DLD1 (cell line): Measurements from ENCODE around the gene ASTN2.

ENCODE experiments used
- in situ Hi-C: cut with HindIII; loops from 2 replicates; pipeline ENCODE4 v1.10.0; 2017; ENCODE audit warnings: low sequenced_read_pairs

Gene ASTN2

DNA sequence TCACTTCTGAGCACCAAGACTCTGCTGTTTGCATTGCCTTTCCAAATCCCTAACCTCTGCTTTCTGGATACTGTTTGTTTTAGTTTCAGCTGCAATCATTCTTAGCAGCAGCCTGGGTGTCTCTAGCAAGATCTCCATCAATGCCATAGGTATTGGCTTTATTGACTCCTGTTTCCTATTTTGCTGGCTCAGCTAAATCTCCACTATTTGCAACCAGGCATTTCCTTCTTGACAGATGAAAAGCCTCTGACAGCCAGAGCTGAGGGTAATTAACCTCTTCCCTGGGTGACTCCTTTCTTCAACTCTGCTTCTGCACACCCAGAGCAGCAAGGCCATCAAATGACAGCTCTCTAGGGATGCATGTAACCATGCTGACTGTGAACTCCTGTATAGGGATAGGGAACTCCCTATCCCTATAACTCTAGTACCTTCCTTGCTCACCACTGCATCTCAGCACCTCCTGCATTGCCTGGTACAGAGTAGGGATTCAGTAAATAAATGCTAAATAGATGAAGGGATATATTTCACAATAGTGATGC lies 434.2 kb downstream of the ASTN2 start:
- in situ Hi-C loops = no loop called here

DNA sequence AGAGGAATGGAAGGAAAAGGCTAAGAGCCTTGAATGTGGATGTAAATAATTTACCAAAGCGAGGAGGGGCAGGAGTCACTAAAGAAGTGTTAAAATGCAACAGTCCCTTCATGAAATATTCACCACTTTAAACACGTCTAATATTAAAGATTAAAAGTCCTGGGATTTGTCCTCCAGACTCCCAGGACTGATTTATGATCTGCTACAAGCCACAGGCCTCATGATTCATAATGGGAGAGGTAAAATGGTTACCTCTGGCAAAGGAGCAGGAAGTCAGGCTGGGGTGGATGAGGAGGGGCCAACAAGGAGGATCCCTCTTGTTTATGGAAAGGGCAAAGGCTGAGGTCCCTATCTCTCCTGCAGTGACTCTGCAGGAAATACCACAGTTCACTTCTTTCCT lies 435.4 kb downstream of the ASTN2 start:
- in situ Hi-C loops = no loop called here

DNA sequence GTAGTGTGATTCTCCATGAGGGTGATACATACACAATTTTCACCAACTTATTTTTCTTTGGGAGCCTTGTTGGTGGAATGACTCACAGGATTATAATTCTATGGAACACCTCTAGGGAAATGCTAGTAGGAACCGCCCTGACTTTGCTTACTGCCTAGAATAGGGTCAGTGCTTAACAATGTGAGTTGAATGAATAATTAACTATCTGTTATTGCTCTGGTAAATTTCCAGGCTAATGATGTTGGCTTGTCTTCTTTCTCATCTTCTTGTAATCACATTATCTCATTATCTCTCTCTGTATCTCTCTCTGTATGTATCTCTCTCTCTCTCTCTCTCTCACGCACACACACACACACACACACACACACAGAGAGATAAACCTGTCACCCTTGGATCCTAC lies 436.7 kb downstream of the ASTN2 start:
- in situ Hi-C loops = no loop called here

DNA sequence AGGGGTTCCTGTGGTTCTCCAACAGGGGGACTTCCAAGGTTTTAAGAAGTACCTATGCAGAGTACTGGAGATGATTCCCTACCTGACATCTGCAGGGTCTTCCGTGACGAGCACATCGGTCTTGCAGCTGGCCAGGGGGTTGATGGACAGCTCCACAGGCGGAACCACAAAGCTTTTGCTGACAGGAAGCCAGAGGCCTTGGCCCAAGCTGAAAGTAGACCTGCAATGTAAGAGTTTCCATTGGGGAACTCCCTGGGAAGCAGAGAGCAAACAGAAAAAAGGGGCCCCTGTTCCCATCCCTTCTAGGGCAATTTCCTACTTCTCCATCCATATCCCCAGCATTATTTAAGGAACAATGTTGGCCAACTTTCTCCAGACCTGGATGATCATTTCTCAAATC lies 439.7 kb downstream of the ASTN2 start:
- in situ Hi-C loops = no loop called here

DNA sequence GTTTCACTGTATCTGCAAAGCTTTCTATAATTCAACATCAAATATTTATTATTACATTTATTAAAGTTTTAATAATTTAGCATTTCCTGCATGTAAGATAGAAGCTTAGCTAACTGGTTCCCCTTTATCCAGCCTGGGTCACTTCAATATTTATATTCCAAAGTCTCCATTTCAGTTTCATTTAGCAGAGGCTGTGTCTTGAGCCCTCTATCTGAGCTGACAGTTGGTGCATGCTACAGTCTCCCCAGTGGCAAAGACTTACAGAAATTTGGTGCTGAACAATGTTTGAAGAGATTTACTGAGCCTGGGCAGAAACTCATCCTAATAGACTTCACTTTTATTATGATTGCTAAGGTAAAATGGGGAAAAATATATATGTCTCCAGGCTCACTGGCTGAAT lies 448.7 kb downstream of the ASTN2 start:
- in situ Hi-C loops = no loop called here

DNA sequence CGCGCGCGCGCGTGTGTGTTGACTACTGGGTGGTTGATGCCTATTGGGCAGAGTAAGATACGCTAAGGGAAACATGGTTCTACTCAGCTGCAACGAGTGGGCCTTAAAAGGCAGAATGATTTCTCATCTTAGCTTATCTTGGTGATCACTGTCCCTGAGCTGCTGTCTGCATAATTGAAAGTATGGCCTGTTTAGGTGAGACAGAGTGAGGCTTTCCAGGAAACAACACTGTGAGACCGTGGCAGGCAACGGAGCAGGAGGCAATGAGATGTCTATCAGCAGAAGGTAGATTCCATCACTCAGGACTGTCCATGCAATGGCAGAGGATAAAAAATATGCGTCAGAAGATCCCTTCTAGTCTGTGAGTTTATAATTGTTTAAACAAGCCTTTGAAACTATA lies 450.6 kb downstream of the ASTN2 start:
- in situ Hi-C loops = no loop called here

DNA sequence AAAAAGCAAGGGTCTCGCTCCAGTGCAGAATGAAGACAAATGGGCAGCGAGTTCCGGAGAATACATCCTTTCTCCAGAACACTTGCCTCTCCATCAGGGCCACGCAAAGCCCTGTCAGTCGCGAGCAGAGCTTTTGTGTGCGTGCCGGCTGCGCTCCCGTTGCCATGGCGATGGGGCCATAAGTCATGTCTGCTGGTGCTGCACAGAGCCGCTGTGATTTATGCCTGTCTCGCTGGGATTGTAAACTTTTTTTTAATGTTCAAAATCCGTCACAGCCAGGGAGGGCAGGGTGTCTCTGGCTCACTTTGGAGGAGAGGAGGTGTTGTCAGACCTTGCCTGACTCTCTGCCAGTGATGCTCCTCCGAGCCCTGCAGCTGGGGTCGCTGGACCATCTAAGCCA lies 455.0 kb downstream of the ASTN2 start:
- in situ Hi-C loops = no loop called here

DNA sequence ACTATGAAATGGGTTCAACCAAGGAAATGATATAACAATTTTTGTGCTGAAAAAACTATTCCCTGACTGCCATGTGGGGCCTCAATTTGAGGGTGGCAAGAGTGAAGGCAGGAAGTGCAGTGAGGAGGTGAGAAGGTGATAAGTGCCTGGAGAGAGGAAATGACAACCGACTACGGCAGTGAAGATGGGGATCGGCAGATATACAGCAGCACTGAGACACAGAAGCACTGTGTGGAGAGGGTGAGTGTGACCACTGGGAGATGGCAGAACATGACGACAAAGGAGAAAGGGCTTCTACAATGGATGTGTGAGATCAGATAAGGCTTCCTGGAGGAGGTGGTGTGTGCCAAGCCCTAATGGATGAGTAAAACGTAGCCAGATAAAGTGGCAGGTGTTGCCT lies 456.0 kb downstream of the ASTN2 start:
- in situ Hi-C loops = no loop called here

DNA sequence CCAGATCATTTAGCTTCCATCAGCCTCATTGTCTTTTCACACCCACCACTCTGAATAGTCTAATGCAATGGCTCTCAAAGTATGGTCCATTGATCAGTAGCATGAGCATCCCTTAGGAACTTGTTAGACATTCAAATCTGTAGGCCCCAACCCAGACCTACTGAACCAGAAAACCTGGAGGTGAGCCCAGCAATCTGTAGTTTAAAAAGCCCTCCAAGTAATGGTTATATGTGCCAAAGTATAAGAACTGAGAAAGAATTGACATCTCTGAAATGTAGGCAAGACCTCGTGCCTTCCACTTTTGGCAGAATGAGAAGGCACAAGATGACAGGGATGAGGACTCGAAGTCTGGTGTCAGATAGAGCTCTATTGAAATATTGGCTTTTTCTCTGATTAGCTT lies 460.1 kb downstream of the ASTN2 start:
- in situ Hi-C loops = no loop called here

DNA sequence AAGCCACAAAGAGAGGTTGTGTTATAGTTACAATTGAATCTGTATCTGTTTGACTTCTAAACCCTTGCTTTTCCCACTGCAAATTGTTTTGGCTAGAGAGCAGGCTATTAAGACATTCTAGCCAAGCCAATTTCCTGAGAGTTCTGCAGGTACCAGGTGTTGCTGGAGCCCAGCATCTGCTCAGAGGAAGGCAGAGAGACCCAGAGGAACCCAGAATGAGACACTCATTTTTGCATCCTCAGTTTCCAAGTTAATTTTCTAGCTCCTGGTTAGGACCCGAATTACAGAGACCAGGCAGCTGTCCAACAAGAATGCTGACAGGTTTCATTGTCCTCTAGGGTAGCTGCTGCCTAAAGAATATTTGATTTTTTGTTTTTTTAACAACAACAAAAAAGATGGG lies 461.6 kb downstream of the ASTN2 start:
- in situ Hi-C loops = no loop called here

DNA sequence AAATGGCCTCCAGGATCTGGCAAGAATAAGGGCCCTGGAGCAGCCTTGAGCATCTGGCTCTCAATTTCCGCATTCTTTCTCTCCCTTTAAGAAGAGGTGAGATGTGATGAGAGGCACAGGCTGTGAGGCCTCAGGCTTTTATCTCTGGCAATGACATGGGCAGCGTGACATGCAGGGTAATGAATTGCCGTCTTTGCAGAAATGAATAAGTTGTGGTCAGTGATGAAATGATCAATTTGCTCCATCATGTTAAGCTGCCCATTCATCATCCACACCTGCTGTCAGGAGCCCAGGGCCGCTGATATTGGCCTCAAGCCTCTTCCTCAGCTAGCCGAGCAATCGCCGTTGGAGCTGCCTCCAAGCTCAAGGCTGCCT lies 462.4 kb downstream of the ASTN2 start:
- in situ Hi-C loops = no loop called here

DNA sequence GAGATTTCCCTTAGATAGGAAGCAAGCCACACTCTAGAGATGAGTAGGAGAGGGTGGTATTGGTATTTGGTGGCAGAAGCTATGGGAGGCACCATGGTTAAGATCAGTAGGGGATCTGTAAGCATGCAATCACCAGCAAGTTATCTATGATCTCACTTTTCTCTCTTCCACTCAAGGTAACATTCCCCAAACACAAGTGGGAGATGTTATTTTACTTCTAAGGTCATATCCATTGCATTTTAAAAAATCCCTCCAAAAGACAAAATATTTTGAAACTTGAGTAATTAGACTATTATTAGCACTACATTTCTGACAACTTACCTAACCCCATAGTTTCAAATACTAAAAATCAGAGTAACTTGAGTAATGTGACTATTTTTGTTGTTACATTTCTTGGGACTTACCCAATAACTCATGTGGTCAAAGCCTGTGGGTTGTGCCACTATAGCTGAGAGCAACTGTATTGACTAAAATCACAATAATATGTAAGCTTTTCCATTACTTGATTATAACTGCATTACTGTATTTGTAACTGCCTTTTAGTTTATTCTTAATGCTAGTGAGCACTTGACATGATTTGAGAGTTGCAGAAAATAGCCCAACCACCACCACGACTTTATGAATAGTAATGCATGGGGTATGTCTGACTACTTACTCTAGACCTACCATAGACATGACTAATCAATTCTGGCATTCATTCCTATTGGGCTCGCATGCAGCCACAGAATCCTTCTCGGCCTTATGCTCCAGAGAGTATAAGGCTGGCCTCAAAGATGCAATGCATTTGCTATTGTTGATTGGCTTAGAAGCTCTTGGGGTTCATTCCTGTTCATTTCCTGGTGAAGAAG lies 463.0 kb downstream of the ASTN2 start:
- in situ Hi-C loops = no loop called here

DNA sequence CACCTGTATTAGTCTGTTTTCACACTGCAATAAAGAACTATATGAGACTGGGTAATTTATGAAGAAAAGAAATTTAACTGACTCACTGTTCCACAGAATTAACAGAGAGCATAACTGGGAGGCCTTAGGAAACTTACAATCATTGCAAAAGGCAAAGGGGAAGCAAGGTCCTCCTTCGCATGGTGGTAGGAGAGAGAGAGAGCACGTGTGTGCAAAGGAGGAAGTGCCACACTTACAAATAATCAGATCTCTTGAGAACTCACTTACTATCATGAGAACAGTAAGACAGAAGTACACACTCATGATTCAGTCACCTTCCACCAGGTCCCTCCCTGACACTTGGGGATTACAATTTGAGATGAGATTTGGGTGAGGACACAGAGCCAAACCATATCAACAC lies 469.0 kb downstream of the ASTN2 start:
- in situ Hi-C loops = no loop called here

DNA sequence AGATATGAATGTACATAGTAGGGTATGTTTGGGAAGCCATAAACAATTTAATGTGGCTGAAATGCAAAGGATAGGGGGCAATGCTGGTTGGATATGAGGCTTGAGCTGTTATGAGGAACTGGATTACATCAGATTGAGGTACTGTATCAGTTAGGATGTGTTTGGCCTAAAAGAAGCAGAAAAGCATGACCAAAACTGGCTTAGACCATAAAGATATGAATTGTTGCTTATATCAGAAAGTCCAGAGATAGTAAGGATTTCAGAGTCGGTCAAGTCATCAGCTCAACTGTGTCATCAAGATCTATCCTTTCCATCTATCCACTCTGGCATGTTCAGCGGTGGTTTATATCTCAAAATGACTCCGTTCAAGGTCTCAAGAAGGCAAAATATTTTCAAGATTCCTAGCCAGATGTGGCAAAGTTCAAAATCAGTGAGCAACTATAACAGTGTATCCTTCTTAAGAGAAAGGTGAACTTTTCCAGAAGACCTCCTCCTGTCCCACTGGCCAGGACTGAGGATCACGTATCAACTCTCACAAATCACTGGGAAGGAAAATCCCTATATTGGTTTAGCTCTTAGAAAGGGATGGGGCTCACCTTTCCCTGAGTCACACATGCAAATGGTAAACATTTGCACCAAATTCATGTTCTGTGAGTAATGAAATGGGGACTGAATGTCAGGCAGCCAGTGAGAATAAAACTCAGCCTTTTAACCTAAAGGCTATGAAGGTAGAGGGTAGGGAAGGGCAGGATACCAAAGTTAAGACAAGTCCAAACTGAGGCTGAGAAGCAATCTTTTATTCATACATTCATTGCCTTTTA lies 469.9 kb downstream of the ASTN2 start:
- in situ Hi-C loops = no loop called here

DNA sequence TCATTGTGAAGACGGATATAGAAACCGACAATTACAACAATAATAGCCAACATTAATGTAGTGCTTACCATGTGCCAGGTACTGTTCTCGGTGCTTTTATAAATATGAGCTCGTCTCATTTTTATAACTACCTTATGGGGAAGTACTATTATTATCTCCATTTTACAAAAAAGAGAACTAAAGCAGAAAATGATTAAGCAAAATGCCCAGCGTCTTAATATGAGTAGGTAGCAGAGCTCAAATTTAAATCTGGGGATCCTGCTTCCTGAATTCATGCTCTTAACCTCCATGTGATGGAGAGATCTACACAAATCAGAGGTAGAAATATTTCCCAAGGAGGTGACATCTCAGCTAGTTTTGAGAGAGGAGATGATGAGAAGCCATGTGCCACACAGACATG lies 470.9 kb downstream of the ASTN2 start:
- in situ Hi-C loops = no loop called here

DNA sequence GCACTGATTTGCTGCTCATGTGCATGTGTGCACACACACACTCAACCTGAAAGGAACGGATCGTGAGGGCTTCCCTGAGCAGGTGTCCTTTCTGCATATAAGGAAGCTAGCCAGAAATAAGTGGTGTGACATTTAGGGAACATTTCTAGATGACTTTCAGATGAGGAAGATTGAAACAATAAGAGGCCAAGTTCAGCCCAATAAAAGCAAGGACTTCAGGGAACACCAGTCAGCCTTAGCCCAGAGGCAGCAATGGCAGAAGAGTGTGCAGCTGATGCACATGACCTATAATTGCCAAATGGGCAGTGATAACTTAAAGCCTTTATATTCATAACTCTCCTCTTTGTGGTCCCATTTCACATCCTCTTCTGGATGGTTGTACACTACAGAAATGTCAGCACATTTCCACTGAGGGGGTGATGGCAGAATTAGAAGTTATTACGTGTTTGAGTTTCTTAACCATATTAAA lies 472.2 kb downstream of the ASTN2 start:
- in situ Hi-C loops = no loop called here

DNA sequence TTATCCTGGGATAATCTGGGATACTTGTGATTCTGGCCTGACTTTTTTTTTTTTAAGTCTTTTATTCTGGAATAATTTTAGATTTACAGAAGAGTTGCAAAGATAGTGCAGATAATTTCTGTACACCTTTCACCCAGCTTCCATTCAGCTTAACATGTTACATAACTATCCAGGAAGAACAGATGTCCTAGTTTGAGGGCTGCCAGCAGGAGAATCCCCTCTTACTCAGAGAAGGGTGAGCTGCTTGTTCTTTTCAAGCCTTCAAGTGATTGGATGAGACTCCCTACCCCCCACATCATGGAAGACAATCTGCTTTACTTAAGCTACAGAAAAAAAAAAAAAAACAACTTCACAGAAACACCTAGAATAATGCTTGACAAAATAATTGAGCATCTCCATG lies 473.6 kb downstream of the ASTN2 start:
- in situ Hi-C loops = no loop called here

DNA sequence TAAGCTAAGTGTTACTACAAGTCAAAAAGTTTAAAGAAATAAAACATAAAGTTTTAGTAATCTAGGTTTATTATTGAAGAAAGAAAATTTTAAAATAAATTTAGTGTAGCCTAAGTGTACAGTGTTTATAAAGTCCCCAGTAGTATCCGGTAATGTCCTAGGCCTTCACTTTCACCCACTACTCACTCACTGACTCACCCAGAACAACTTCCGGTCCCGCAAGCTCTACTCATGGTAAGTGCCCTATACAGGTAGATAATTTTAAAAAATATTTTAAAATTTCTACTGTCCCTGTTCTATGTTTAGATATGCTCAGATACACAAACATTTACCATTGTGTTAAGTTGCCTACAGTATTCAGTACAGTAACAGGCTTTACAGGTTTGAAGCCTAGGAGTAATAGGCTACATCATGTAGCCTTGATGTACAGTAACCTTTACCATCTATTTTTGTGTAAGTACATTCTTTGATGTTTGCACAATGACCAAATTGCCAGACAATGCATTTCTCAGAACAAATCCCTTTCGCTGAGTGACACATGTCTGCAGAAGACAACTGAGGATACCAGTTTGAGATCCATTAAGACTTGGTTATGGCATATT lies 474.1 kb downstream of the ASTN2 start:
- in situ Hi-C loops = no loop called here

DNA sequence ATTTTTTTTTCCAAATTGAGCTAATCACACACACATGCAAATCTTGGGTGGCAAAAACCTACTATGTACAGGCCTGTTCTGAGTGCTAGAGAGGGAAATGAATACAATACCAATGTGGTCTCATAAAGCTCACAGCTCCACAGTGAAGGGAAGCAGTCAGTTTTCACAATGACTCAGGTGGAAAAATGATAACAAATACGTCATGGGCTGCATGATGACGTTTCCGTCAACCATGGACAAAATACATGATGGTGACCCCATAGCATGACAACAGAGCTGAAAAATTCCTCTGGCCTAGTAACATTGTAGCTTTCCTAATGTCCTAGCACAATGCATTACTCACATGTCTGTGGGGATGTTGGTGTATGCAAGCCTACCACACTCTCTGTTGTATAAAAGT lies 475.2 kb downstream of the ASTN2 start:
- in situ Hi-C loops = no loop called here

DNA sequence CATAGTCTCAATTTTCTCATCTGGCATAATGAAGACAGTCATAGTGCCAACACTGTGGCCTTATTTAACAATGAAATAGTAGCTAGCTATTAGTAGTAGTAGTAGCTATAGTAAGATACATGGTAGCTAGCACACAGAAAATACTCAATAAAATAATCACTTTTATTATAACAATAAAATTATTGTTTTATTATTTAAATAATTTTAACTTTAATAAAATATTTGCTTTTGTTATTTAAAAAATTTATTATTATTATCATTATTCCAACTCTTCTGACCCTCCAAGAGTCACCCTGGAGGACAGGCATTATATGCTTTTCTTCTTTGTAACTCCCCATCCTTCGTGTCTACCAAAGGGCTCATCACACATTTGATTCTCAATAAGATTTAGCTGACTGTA lies 475.7 kb downstream of the ASTN2 start:
- in situ Hi-C loops = no loop called here

DNA sequence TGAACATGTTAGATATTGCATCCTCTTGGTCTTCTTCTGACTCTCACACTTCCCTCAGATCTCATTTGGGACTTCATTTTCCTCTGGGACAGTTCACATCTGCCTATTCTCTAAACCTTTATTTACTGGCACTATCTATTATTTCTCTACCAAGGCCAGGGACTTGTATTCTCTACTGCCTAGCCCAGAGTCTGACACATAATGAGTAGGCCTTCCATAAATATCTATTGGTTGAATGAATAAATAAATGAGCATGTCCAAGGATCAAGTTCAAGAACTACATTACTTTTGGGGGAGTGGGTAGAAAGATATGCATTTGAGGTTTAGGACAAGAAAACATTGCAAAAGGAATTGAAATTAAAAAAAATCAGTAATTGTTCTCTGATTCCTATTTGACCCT lies 477.5 kb downstream of the ASTN2 start:
- in situ Hi-C loops = no loop called here
